Pulmonary artery endothelial cell (primary cell): ENCODE results near the gene SLC35F6. TPM values are rescaled to one million over a fixed set of nuclear protein-coding genes. Genes with fewer than 3 reads are reported as not detected.
"Not testable (repeated sequence)": the region's sequence is repeated elsewhere in the genome, so short reads cannot be mapped to it uniquely, and the experiment has no call there.

Experiments
- DNase-seq: peaks from one replicate; pipeline ENCODE4 v3.0.0-alpha.2; 2011; ENCODE audit warnings: low read depth, low spot score
- total RNA-seq: library from RNA; depleted of rRNA; stranded (reverse); fragments of >200 nt; gene quantifications from 2 replicates; pipeline ENCODE4 v1.2.3, GENCODE V29; 2014

The SLC35F6 gene
- total RNA-seq, 1 donor from 2014 or later: 21.9 TPM

DNA sequence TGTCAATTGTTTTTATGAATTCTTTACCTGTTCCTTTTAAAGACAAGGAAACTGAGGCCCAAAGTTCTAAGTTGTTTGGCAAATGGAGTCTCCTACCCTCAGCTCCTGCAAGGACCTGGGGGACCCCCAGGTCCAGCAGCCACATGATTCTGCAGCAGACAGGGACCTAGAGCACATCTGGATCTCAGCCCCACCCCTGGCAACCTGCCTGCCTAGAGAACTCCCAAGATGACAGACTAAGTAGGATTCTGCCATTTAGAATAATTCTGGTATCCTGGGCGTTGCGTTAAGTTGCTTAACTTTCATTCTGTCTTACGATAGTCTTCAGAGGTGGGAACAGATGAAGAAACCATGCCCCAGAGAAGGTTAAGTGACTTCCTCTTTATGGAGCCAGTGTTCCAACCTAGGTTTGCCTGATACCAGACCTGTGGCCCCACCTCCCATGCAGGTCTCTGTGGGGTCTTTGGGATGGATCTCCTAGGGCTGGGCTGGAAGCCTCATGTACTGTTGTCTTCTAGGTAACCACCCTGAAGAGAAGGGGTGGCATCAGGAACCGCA is 16.2 kb downstream of the SLC35F6 start:
- no peak for DNase-seq

GRCh38 chr2:26782876-26783704 is 19.0 kb downstream of the SLC35F6 start:
- no peak for DNase-seq

GRCh38 chr2:26784570-26785234 is 20.6 kb downstream of the SLC35F6 start:
- no peak for DNase-seq

DNA sequence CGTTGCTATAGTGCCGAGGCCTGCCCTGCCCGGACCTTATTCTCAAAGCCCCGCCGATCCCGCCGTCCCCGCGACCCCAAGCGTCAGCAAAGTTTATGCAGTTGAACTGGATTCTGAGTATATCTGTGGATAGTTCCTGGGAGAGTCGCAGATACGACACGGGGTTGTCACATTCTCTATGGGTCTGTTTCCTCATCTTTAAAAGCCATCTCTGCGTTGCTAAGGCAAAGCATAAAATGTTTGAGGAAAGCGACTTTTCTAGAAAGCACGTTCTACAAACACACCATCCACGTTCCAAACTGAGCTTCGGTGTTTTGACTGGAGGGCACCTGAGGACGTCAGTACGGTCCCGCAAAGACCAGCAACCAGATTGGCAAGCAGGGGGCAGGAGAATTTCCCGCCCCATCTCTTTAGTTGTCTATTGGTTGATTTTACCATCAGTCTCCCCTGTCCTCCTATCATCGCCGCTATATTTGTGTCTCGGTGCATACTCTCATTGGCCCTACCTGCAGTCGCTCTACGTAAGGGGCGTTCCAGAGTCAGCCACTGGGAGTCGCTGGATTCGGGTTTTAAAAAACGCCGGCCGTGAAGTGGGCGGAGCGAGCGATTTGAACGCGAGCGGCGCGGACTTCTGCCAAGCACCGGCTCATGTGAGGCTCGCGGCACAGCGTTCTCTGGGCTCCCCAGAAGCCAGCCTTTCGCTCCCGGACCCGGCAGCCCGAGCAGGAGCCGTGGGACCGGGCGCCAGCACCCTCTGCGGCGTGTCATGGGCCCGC is 21.5 kb downstream of the SLC35F6 start, which contains the start of gene CENPA:
Gene CENPA (plus strand): TSS at position 626 of the 776 bp plus-strand sequence. CDS start 141 bp downstream, at position 767.
- peak; percentile 99 for DNase-seq

- DNase-seq: no peak
Measured at GRCh38 chr2:26786207-26787028, 22.3 kb downstream of the SLC35F6 start.

- DNase-seq: no peak
Measured at GRCh38 chr2:26792720-26793119, 28.6 kb downstream of the SLC35F6 start.

GRCh38 chr2:26793518-26793917 is 29.4 kb downstream of the SLC35F6 start:
- DNase-seq: no peak

- DNase-seq: not testable (repeated sequence)
Measured at GRCh38 chr2:26795135-26795534, 31.1 kb downstream of the SLC35F6 start.

DNA sequence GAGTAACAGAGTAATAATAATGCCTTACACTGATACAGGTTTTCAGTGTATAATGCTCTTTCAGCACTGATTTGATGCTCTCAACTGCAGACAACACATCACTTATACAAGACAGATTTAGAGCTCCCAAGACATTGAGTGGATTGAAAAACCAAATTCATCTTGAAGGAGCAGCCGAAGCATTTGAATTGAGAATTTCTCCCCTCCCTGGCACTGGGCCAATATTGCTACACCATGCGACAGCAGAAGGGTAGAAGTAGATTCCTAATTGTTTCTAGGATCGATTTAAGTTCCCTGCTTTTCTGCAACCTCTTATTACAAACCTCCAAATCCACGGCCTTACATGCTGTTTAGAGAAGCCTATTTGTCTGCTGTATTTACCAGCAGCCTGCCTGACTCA is 37.2 kb downstream of the SLC35F6 start:
- DNase-seq: no peak

DNA sequence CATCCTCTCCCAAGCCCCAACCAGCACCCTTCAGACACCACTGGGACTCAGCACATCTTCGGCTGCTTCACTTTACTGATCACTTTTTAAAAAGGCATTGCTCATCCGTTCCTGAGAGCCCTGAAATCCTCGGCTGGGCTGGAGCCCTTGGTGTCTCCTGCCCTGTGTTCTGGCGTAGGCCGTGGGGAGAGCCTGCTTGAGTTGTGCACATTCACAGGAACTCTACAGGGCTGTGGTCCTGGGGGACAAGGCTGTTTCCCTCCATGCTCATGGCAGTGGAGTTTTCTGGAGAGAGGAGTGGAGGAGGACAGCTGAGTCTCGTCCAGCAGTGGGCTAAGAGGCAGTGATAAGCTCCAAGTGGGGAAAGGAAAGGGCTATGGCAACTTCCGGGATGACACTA is 37.7 kb downstream of the SLC35F6 start:
- DNase-seq: no peak

DNA sequence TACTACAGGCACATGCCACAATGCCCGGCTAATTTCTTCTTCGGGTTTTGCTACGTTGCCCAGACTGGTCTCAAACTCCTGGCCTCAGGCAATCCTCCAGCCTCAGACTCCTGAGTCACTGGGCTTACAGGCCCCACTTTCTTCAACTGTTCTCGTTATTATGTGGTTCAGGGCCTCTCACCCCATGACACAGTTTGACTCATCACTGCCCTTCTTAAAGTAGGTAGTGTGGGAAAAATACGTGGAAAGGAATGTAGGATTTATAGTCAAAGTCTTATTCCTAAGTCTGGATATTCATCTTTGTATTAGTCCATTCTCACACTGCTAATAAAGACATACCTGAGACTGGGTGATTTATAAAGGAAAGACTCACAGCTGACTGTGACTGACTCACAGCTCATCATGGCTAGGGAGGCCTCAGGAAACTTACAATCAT is 41.2 kb downstream of the SLC35F6 start:
- no peak for DNase-seq

DNA sequence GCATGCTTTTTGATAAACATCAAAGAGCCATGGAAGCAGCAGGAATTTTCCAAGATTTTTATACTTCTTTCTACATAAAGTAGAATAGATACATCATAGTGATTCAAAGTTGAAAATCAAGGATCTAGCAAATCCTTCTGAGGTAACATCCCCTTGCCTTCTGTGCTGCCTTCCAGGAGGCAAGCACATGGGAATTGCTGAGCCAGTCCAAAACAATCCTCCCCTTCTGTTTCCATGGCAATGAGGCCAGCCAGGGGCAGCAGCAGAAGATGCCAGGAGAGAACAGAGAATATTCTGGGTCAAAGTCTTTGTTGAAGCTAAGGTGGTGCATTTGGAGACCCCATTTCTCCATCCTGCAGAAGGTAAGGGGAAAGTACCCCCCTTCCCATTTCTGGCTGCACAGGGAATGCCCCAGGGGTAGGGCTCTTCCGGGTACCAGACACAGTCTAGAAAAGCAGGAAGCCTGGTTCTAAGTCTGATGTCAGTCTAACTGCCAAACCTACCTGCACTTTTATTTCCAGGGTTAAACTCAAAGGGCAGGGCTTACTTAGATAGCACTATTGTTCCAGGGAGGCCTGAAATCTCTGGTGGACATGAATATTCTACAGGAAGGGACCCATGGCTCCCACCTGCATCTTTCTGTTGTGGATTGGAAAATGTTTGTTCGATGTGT is 43.8 kb downstream of the SLC35F6 start:
- no peak for DNase-seq

DNA sequence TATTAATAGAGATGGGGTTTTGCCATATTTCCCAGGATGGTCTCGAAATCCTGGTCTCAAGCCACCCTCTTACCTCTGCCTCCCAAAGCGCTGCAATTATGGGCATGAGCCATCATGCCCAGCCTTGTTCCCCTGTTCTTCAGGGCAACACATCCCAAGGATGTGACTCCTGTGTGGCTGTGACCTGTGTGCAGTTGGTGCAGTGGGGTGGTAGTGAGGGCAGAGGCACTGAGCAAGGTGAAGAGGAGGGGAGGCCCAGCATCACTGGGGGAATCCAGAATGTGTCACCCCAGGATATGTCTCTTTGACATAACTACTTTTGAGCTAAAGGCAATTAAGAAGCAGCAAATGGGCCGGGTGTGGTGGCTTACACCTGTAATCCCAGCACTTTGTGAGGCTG is 45.1 kb downstream of the SLC35F6 start:
- no peak for DNase-seq

- DNase-seq: no peak
Measured at GRCh38 chr2:26809876-26810577, 45.9 kb downstream of the SLC35F6 start.

DNA sequence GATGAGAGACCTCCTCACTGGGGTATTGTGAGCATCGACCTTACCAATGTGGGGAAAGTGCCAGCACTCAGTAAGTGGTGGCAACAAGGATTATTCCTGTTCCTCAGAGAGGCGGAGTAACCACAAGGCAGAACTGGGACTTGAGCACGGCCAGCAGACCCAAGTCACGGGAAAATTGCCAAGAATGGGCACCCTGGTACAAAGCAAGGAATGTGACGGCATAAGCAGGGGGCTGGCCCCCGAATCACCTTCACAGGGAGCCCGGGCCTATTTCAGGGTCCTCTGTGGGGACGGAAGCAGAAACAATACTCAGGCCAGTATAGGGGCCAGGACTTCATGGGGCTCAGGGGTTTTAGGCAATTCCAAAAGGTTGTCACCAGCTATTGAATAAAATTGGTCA is 47.2 kb downstream of the SLC35F6 start:
- DNase-seq: no peak

DNA sequence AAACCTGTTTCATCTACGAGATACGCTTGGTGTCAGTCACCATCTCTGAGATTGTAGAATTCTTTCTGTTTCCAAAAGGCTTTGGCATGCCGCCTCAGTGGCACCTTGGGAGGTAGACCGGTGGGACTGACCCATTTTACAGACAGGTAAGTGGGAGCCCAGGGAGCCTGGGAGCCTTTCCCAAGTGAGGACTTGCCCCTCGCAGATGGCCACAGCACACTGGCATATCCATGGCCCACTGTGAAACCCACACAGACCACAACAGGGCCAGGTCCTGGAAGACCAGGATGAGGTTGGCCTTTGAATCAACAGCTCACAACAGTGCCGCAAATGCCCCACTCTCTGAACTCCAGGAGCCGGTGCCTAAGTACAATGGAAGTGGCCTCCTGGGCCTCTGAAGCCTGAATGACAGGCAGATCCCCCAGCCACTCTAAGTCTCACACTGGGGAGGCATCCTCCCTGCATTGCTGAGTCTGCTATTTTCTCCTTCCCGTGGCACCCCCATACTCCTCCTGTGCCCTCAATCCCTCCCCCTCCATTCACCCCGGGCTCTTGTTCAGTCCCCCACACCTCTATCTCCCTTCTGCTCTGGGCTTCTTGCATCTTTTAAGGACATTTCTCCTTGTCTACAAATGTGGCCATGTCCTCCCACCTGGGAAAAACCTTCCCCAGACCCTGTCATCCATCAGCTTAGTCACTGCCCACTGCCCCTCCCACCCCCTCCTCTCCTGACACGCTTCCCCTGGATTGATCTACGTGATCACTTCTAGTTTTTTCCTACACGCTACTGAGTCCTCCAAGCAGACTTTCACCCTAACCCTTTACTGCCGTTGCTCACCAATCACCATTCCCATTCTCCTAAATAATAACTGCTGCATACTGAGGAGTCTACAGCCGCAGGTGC is 48.0 kb downstream of the SLC35F6 start:
- DNase-seq: no peak

DNA sequence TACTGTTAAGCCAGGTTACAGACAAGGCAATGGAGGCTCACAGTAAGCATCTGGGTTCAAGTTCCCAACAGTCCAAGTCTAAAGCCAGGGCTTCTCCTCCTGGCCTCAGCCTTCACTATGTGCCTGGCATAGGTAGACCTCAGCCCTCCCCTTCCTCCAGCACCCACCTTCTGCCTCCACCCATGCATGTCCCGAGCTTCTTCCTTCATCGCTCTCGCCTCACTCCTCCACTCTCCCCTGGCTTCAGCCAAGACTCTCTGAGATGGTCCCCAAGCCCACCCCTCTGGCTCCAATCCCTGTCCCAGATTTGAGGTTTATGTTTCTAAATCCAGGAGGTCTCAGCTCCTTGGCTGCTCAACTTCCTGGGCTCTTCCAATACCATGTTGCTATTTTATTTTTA is 48.6 kb downstream of the SLC35F6 start:
- DNase-seq: no peak

GRCh38 chr2:26814072-26814765 is 50.1 kb downstream of the SLC35F6 start:
- not testable (repeated sequence) for DNase-seq
